Peyer's patch (tissue), 4 donors: ENCODE measurements around the gene ISL1. TPM values are rescaled to one million over a fixed set of nuclear protein-coding genes. Genes with fewer than 3 reads are reported as not detected.

Experiments
- DNase-seq, 3 donors: peaks; one replicate each; pipeline ENCODE4 v3.0.0-alpha.2; 2017 to 2019
- H3K27ac ChIP-seq, 4 donors: fragments of 200-600 bp; sonication (generic); one replicate each; pipeline ENCODE4 v1.5.1; 2016 to 2019
- H3K27me3 ChIP-seq, 2 donors: fragments of 200-600 bp; sonication (generic); one replicate each; pipeline ENCODE4 v1.5.1; 2019
- H3K36me3 ChIP-seq, 3 donors: fragments of 200-600 bp; sonication (generic); one replicate each; pipeline ENCODE4 v1.5.1; 2016 to 2019
- H3K4me1 ChIP-seq, 4 donors: fragments of 200-600 bp; sonication (generic); one replicate each; pipeline ENCODE4 v1.5.1; 2016 to 2019
- H3K4me3 ChIP-seq, 4 donors: fragments of 200-600 bp; sonication (generic); 1 replicate in 3 of 4; 2 replicates in 1 of 4; pipeline ENCODE4 v1.5.1; 2016 to 2019; ENCODE audit warnings: mild to moderate bottlenecking in 1 of 4
- H3K9me3 ChIP-seq, 4 donors: fragments of 200-600 bp; sonication (generic); one replicate each; pipeline ENCODE4 v1.5.1; 2016 to 2019; ENCODE audit warnings: mild to moderate bottlenecking in 1 of 4
- POLR2A ChIP-seq, 2 donors: fragments of 450-650 bp; IDR thresholded peaks; one replicate each; pipeline ENCODE4 v1.5.1; 2017; ENCODE audit warnings: antibody characterized with exemption in 2 of 2, mild to moderate bottlenecking in 2 of 2, moderate library complexity in 2 of 2
- total RNA-seq, 4 donors: library from RNA; depleted of rRNA; stranded (reverse); fragments of >200 nt; gene quantifications; one replicate each; pipeline ENCODE4 v1.1.0, GENCODE V29; 2016
- TF ChIP-seq, protein P1 (sequence below), 6 experiments: fragments of 450-650 bp in 4 of 6; fragments of 200-600 bp in 2 of 6; sonication (generic) in 1 of 6; IDR thresholded peaks; one replicate each; pipeline ENCODE4 v1.5.1; 2017 to 2019; ENCODE audit warnings: antibody characterized with exemption in 6 of 6, mild to moderate bottlenecking in 3 of 6, moderate library complexity in 1 of 6

ISL1 gene
- total RNA-seq, 4 donors from 2014 or later: 0.53 to 2.3 (median 0.76) TPM; not detected in 1

DNA sequence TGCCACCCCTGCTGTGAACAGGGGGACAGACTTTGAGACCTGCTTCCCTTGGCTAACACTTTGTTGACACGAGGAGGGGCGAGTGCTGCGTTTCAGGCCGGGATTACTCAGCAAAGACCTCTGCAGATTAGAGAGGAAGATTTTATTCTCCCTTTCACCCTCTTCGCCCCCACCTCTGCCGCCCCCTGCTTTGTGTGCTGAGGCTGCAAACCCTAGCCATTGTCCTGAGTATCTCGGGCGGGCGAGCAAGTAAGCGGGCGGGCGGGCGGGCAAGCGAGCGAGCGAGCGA lies 6.0 kb downstream of the ISL1 start:
- Histone ChIP-seq H3K4me1 (peaks cover 0 to 18% (median 0%) of the 10 kb centered on the region in 4 donors), H3K9me3 (no peaks in the 10 kb centered on the region), H3K27ac (no peak overlapping the region), H3K36me3 (no peaks in the 10 kb centered on the region), H3K4me3 (peak overlapping the region in 2 of 4 donors; percentile 14 to 30), H3K27me3 (peaks cover 0 to 59% of the 10 kb centered on the region in 2 donors)
- DNase-seq: no peak
- no peak for TF ChIP-seq POLR2A (IDR thresholded peaks at IDR 0.05)
- TF ChIP-seq, protein P1, sequence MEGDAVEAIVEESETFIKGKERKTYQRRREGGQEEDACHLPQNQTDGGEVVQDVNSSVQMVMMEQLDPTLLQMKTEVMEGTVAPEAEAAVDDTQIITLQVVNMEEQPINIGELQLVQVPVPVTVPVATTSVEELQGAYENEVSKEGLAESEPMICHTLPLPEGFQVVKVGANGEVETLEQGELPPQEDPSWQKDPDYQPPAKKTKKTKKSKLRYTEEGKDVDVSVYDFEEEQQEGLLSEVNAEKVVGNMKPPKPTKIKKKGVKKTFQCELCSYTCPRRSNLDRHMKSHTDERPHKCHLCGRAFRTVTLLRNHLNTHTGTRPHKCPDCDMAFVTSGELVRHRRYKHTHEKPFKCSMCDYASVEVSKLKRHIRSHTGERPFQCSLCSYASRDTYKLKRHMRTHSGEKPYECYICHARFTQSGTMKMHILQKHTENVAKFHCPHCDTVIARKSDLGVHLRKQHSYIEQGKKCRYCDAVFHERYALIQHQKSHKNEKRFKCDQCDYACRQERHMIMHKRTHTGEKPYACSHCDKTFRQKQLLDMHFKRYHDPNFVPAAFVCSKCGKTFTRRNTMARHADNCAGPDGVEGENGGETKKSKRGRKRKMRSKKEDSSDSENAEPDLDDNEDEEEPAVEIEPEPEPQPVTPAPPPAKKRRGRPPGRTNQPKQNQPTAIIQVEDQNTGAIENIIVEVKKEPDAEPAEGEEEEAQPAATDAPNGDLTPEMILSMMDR (IDR thresholded peaks at IDR 0.05): no peak

DNA sequence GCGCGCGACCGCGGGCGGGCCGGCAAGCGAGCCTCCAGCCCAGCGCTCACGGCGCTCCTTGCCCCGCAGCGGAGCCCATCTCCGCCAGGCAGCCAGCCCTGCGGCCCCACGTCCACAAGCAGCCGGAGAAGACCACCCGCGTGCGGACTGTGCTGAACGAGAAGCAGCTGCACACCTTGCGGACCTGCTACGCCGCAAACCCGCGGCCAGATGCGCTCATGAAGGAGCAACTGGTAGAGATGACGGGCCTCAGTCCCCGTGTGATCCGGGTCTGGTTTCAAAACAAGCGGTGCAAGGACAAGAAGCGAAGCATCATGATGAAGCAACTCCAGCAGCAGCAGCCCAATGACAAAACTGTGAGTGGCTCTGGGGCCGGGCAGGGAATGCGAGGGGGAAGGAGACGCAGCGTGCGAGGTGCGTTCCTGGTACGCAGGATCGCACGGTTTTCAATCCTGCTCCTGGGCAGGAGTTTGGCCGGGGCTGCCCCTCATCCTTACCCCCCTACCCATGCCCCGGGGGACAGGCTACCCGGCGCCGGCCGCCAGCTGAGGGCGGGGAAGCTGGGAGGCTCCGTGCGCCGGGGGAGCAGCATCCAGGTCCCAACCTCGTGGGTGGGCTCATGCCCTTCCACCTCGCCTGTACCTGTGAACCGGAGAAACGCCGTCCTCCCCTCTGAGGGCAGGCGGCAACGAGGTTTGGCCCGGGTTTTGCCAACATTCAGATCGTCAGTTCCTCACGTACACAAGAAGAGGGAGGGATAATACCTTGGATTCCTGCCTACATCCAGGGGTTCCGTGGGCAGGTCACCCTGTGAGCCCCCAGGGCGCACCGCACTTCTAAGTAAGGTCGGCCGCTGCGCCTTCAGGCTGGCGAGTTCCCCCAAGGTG lies 6.6 kb downstream of the ISL1 start:
- DNase-seq: no peak
- H3K27me3 ChIP-seq: peaks cover 0 to 53% of the 10 kb centered on the region in 2 donors
- H3K27ac ChIP-seq: no peak overlapping the region
- H3K9me3 ChIP-seq: no peaks in the 10 kb centered on the region
- H3K36me3 ChIP-seq: no peaks in the 10 kb centered on the region
- peak overlapping the region in 2 of 4 donors; percentile 14 to 30 for H3K4me3 ChIP-seq
- TF ChIP-seq, protein P1 (IDR thresholded peaks at IDR 0.05): no peak
- TF ChIP-seq POLR2A (IDR thresholded peaks at IDR 0.05): no peak
- H3K4me1 ChIP-seq: peaks cover 0 to 18% (median 0%) of the 10 kb centered on the region in 4 donors

DNA sequence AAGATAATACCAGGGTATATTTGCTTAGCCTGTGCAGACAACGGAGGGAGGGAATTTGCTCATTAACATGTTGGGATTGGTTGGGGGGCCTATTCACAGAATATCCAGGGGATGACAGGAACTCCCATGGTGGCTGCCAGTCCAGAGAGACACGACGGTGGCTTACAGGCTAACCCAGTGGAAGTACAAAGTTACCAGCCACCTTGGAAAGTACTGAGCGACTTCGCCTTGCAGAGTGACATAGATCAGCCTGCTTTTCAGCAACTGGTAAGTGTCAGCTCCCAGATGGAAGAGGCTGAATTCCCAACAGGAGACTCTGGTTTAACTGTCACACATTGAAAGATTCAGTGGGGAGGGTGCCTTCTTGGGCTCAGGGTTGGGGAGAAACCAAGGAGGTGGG lies 7.9 kb downstream of the ISL1 start:
- no peak for DNase-seq
- Histone ChIP-seq H3K9me3 (no peaks in the 10 kb centered on the region), H3K27ac (no peak overlapping the region), H3K4me1 (peaks cover 0 to 18% (median 0%) of the 10 kb centered on the region in 4 donors), H3K4me3 (no peak overlapping the region), H3K27me3 (peaks cover 0 to 42% of the 10 kb centered on the region in 2 donors), H3K36me3 (no peaks in the 10 kb centered on the region)
- no peak for TF ChIP-seq POLR2A (IDR thresholded peaks at IDR 0.05)
- TF ChIP-seq, protein P1 (IDR thresholded peaks at IDR 0.05): no peak

DNA sequence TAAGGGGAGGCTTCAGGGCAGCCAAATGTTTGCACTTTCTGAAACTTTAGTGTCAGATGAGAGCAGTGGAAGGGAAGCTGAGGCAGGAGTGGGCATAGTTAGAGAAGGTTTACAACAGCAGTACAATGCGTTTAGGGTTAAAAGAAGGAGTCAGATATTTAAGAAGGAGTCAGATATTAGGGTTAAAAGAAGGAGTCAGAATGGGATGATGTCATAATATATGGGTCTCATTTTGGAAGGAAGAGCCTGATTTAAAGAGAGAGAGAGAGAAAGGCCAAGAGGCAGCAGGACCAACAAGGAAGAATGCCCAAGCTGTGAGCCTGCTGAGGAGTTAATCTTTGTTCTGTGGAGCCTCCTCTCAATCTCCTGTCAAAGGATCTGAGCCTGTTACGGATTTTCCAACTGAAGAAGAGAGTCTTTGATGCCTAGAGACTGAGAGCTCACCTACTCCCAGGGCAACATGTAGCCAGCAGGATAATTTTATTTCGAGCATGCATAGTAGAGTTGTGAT lies 9.5 kb downstream of the ISL1 start:
- no peak overlapping the region for H3K4me3 ChIP-seq
- TF ChIP-seq POLR2A (IDR thresholded peaks at IDR 0.05): no peak
- TF ChIP-seq, protein P1 (IDR thresholded peaks at IDR 0.05): no peak
- H3K4me1 ChIP-seq: peaks cover 0 to 12% (median 0%) of the 10 kb centered on the region in 4 donors
- H3K9me3 ChIP-seq: no peaks in the 10 kb centered on the region
- H3K27me3 ChIP-seq: peaks cover 0 to 29% of the 10 kb centered on the region in 2 donors
- no peaks in the 10 kb centered on the region for H3K36me3 ChIP-seq
- no peak for DNase-seq
- H3K27ac ChIP-seq: no peak overlapping the region

DNA sequence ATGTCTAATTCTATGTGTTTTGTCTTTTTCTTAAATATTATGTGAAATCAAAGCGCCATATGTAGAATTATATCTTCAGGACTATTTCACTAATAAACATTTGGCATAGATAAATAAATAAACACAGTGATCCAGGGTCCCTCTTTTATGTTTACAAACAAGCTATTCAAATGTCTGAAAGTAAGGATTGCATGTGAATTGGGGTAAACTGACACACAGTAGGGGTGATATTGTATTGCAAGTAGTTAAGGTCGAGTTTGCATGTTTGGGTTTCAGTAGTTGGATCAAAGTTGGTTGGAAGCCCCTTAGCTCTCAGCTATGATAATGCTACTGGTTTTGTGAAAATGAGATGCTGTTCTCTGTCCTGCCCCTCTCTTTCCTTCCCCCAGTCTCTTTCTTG lies 11.4 kb downstream of the ISL1 start:
- no peak for DNase-seq
- no peak overlapping the region for H3K4me3 ChIP-seq
- no peaks in the 10 kb centered on the region for H3K9me3 ChIP-seq
- no peak for TF ChIP-seq POLR2A (IDR thresholded peaks at IDR 0.05)
- TF ChIP-seq, protein P1 (IDR thresholded peaks at IDR 0.05): no peak
- no peak overlapping the region for H3K27ac ChIP-seq
- H3K4me1 ChIP-seq: peaks cover 0 to 10% (median 0%) of the 10 kb centered on the region in 4 donors
- no peaks in the 10 kb centered on the region for H3K36me3 ChIP-seq
- peaks cover 0 to 24% of the 10 kb centered on the region in 2 donors for H3K27me3 ChIP-seq
